Smooth muscle cell (in vitro differentiated cells): ENCODE results near the gene PAK1. TPM values are rescaled to one million over a fixed set of nuclear protein-coding genes. Genes with fewer than 3 reads are reported as not detected.

Experiments used
- DNase-seq: peaks from one replicate; lab custom pipeline; 2025; ENCODE audit not compliant: unreplicated experiment; lab: John Stamatoyannopoulos, UW
- H2AFZ ChIP-seq: fragments of 200-600 bp; sonication (generic); 2 replicates; pipeline ENCODE4 v1.6.0; 2016; ENCODE audit warnings: antibody characterized with exemption, low read depth, mild to moderate bottlenecking
- H3F3A ChIP-seq: fragments of 200-600 bp; sonication (generic); 2 replicates; pipeline ENCODE4 v1.6.0; 2017; ENCODE audit warnings: antibody characterized with exemption, low read depth
- H3K27ac ChIP-seq: fragments of 200-600 bp; sonication (generic); 2 replicates; pipeline ENCODE4 v1.5.1; 2016; ENCODE audit warnings: low read depth, mild to moderate bottlenecking
- H3K27me3 ChIP-seq: fragments of 200-600 bp; sonication (generic); 2 replicates; pipeline ENCODE4 v1.6.1; 2016; ENCODE audit warnings: low read depth, mild to moderate bottlenecking
- H3K36me3 ChIP-seq: fragments of 200-600 bp; sonication (generic); 2 replicates; pipeline ENCODE4 v1.5.1; 2016; ENCODE audit warnings: low read depth
- H3K4me1 ChIP-seq: fragments of 200-600 bp; sonication (generic); 2 replicates; pipeline ENCODE4 v1.5.1; 2016; ENCODE audit warnings: low read depth
- H3K4me2 ChIP-seq: fragments of 200-600 bp; sonication (generic); 2 replicates; pipeline ENCODE4 v1.6.0; 2016; ENCODE audit warnings: mild to moderate bottlenecking
- H3K4me3 ChIP-seq: fragments of 200-600 bp; sonication (generic); 2 replicates; pipeline ENCODE4 v1.5.1; 2016; ENCODE audit warnings: mild to moderate bottlenecking
- H3K79me2 ChIP-seq: fragments of 200-600 bp; sonication (generic); 2 replicates; pipeline ENCODE4 v1.6.0; 2016; ENCODE audit warnings: low read depth, mild to moderate bottlenecking
- H3K9ac ChIP-seq: fragments of 200-600 bp; sonication (generic); 2 replicates; pipeline ENCODE4 v1.6.0; 2016; ENCODE audit warnings: low read depth
- H3K9me3 ChIP-seq: fragments of 200-600 bp; sonication (generic); replicated peaks from 2 replicates; pipeline ENCODE4 v1.5.1; 2016; ENCODE audit warnings: low read depth
- H4K20me1 ChIP-seq: fragments of 200-600 bp; sonication (generic); 2 replicates; pipeline ENCODE4 v1.6.0; 2016; ENCODE audit warnings: low read depth
- WGBS: methylation state at CpG from one replicate; pipeline ENCODE4 v1.1.7; 2016; ENCODE audit warnings: low lambda C conversion rate; 5-methylcytosine and 5-hydroxymethylcytosine counted together
- polyA plus RNA-seq: library from polyadenylated mRNA; unstranded; fragments of >200 nt; fragmentation: Nextera tagmentation; extraction: Ambion mirVana; gene quantifications from 2 replicates; pipeline ENCODE4 v1.2.1, GENCODE V29; 2016
- total RNA-seq: library from RNA; depleted of rRNA; stranded (reverse); fragments of >200 nt; gene quantifications from 2 replicates; pipeline ENCODE4 v1.2.3, GENCODE V29; 2014
- TF ChIP-seq, protein P1 (sequence below): fragments of 200-600 bp; sonication (generic); IDR thresholded peaks from 2 replicates; pipeline ENCODE4 v1.5.1; 2017; ENCODE audit warnings: borderline replicate concordance, mild to moderate bottlenecking, antibody characterized with exemption; ENCODE audit not compliant: insufficient read depth, poor library complexity, severe bottlenecking

PAK1 gene
- total and polyA plus RNA-seq, 2 experiments from 2014 or later: 20.5 to 31.7 TPM

DNA sequence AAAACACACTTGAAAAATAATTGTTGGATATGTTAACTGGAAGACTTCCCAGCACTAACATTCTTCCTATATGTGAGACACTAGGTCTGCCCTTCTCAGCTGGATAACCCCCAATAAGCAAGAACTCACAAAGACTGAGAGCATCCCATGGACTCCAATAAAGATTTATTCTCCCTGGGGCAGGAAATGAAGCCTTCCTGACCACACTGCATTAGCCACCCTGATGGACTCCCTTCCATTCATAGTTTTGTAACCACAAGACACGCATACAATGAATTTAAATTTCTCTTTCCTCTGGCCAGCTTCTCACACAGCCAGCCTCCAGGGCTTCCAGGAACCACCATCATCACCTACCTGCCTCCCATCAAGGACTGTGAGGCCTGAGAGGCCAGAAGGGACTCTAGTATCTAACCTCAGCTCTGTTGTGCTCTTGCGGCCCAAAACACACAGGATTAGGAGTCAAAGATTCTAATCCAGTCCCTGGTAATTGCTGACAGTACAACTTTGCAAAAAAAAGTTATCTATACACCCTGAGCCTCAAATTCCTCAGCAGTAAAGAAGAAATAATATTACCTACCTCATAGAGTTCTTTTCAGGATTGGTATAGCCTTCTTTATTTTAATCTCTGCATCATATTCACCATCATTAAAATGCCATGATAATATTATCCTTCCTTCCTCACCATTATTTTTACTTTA, 126.8 kb downstream of the PAK1 start:
- Histone ChIP-seq H3K36me3 (no peaks in the 10 kb centered on the region), H3K79me2 (no peaks in the 10 kb centered on the region), H3F3A (no peaks in the 10 kb centered on the region), H3K4me1 (no peaks in the 10 kb centered on the region), H2AFZ (no peak overlapping the region), H3K9me3 (no peaks in the 10 kb centered on the region), H3K4me3 (no peak overlapping the region), H3K4me2 (peak overlapping the region; percentile 40), H4K20me1 (no peaks in the 10 kb centered on the region), H3K27me3 (no peaks in the 10 kb centered on the region), H3K9ac (no peak overlapping the region), H3K27ac (peak overlapping the region; percentile 4)
- WGBS: 59% methylated on average over 2 of the region's 2 CpGs
- TF ChIP-seq, protein P1, sequence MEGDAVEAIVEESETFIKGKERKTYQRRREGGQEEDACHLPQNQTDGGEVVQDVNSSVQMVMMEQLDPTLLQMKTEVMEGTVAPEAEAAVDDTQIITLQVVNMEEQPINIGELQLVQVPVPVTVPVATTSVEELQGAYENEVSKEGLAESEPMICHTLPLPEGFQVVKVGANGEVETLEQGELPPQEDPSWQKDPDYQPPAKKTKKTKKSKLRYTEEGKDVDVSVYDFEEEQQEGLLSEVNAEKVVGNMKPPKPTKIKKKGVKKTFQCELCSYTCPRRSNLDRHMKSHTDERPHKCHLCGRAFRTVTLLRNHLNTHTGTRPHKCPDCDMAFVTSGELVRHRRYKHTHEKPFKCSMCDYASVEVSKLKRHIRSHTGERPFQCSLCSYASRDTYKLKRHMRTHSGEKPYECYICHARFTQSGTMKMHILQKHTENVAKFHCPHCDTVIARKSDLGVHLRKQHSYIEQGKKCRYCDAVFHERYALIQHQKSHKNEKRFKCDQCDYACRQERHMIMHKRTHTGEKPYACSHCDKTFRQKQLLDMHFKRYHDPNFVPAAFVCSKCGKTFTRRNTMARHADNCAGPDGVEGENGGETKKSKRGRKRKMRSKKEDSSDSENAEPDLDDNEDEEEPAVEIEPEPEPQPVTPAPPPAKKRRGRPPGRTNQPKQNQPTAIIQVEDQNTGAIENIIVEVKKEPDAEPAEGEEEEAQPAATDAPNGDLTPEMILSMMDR: no peak
- no peak for DNase-seq

DNA sequence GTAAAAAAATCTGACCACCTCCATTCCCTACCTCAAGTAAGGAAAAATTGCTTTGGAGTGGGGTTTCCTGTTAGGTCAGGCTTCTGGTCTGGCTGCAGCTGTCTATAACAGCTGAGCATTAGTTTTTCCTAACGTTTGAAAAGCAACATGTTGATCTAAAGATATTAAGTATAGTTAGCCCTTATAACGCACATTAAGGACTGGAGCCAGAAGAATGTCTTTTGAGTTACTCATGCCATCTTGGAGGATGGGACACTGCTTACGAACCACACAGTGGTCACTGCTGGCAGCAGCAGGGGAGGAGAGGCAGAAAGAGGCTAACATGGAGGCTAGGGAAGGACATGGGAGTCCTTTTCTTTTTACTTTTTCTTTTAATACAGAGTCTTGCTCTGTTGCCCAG, 128.3 kb downstream of the PAK1 start:
- no peaks in the 10 kb centered on the region for H3K36me3 ChIP-seq
- H3K9me3 ChIP-seq: no peaks in the 10 kb centered on the region
- no peaks in the 10 kb centered on the region for H4K20me1 ChIP-seq
- H3K27ac ChIP-seq: no peak overlapping the region
- H3K4me3 ChIP-seq: no peak overlapping the region
- no peaks in the 10 kb centered on the region for H3F3A ChIP-seq
- no peak overlapping the region for H2AFZ ChIP-seq
- no peak overlapping the region for H3K9ac ChIP-seq
- TF ChIP-seq, protein P1: no peak
- no peaks in the 10 kb centered on the region for H3K79me2 ChIP-seq
- H3K27me3 ChIP-seq: no peaks in the 10 kb centered on the region
- DNase-seq: no peak
- 64% methylated on average over 3 of the region's 3 CpGs for WGBS
- no peak overlapping the region for H3K4me2 ChIP-seq
- H3K4me1 ChIP-seq: no peaks in the 10 kb centered on the region

DNA sequence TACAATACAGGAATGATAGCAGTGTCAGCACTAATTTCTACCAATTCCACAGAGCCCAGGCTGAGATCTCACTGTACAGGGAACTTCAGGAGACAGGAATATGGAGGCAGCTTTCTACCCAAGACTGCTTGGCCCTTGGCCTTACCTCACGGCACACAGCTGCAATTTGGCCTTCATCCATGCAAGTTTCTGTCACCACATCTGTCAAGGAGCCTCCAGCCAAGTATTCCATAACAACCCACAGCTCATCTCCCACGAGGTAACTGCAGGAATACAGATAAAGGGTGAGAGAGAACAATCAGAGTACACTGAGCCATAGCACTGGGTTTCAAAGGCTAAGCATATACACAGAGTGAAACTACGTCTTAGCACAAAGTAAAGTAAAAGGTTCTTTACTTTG, 133.4 kb downstream of the PAK1 start:
- Histone ChIP-seq H3K9ac (no peak overlapping the region), H3K27me3 (no peaks in the 10 kb centered on the region), H3K9me3 (no peaks in the 10 kb centered on the region), H3K4me1 (no peaks in the 10 kb centered on the region), H3K27ac (no peak overlapping the region), H4K20me1 (no peaks in the 10 kb centered on the region), H3K79me2 (no peaks in the 10 kb centered on the region), H3K4me2 (no peak overlapping the region), H3K36me3 (peaks cover 5% of the 10 kb centered on the region), H3F3A (no peaks in the 10 kb centered on the region), H2AFZ (no peak overlapping the region), H3K4me3 (no peak overlapping the region)
- TF ChIP-seq, protein P1: no peak
- DNase-seq: no peak
- 92% methylated on average over 3 of the region's 3 CpGs for WGBS

DNA sequence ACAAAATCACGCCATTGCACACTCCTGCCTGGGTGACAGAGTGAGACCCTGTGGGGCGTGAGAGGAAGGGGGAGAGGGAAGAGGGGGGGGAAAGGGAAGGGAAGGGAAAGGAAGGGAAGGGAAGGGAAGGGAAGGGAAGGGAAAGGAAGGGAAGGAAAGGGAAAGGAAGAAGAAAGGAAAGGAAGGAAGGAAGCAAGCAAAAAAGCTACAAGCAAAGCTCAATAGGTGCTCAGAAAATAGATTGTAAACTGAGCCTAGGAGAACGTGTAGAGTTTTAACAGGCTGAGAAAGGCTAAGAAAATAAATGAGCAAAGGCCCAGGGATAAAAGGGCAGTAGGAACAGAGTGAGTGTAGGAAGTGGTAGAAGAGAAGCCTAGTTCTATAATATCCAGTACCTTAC, 141.6 kb downstream of the PAK1 start:
- H3K27me3 ChIP-seq: no peaks in the 10 kb centered on the region
- H3K4me1 ChIP-seq: no peaks in the 10 kb centered on the region
- no peak overlapping the region for H3K27ac ChIP-seq
- no peak for DNase-seq
- no peak overlapping the region for H2AFZ ChIP-seq
- no peak overlapping the region for H3K4me2 ChIP-seq
- H3F3A ChIP-seq: no peaks in the 10 kb centered on the region
- no peak overlapping the region for H3K9ac ChIP-seq
- WGBS: 97% methylated on average over 2 of the region's 3 CpGs
- H3K36me3 ChIP-seq: peaks cover 5% of the 10 kb centered on the region
- TF ChIP-seq, protein P1: no peak
- H4K20me1 ChIP-seq: no peaks in the 10 kb centered on the region
- no peak overlapping the region for H3K4me3 ChIP-seq
- no peaks in the 10 kb centered on the region for H3K79me2 ChIP-seq
- H3K9me3 ChIP-seq: no peaks in the 10 kb centered on the region
